GM19395 (cell line): ENCODE data around the gene LAMA1.

Source experiments
- ATAC-seq: cut with Tn5 transposase; IDR thresholded peaks from one replicate; pipeline ENCODE4 v1.9.1; 2021; ENCODE audit warnings: mild to moderate bottlenecking, moderate library complexity; ENCODE audit not compliant: unreplicated experiment

Gene LAMA1

GRCh38 chr18:7049951-7050350 lies 67.6 kb downstream of the LAMA1 start:
- ATAC-seq: no peak

GRCh38 chr18:7048081-7048480 lies 69.5 kb downstream of the LAMA1 start:
- ATAC-seq: no peak

GRCh38 chr18:7047336-7047735 lies 70.3 kb downstream of the LAMA1 start:
- no peak for ATAC-seq

GRCh38 chr18:7038330-7038851 lies 79.2 kb downstream of the LAMA1 start:
- no peak for ATAC-seq

- ATAC-seq: no peak
Observed at GRCh38 chr18:7037470-7037869, 80.1 kb downstream of the LAMA1 start.

- no peak for ATAC-seq
Observed at GRCh38 chr18:7035807-7036206, 81.8 kb downstream of the LAMA1 start.

- no peak for ATAC-seq
Observed at GRCh38 chr18:7034924-7035323, 82.7 kb downstream of the LAMA1 start.

GRCh38 chr18:7032537-7032936 lies 85.1 kb downstream of the LAMA1 start:
- no peak for ATAC-seq

GRCh38 chr18:7028625-7029024 lies 89.0 kb downstream of the LAMA1 start:
- no peak for ATAC-seq

- no peak for ATAC-seq
Observed at GRCh38 chr18:7025194-7025593, 92.4 kb downstream of the LAMA1 start.

GRCh38 chr18:7023581-7023980 lies 94.0 kb downstream of the LAMA1 start:
- ATAC-seq: no peak

GRCh38 chr18:7023063-7023580 lies 94.5 kb downstream of the LAMA1 start:
- no peak for ATAC-seq

GRCh38 chr18:7021994-7022840 lies 95.4 kb downstream of the LAMA1 start:
- no peak for ATAC-seq

GRCh38 chr18:7020995-7021777 lies 96.4 kb downstream of the LAMA1 start:
- no peak for ATAC-seq

- ATAC-seq: no peak
Observed at GRCh38 chr18:7017013-7017412, 100.6 kb downstream of the LAMA1 start.

- no peak for ATAC-seq
Observed at GRCh38 chr18:7011142-7011541, 106.5 kb downstream of the LAMA1 start.

GRCh38 chr18:7004009-7004408 lies 113.6 kb downstream of the LAMA1 start:
- ATAC-seq: no peak

GRCh38 chr18:7002107-7002506 lies 115.5 kb downstream of the LAMA1 start:
- ATAC-seq: no peak

GRCh38 chr18:7000484-7001096 lies 117.0 kb downstream of the LAMA1 start:
- ATAC-seq: no peak

GRCh38 chr18:6997808-6998207 lies 119.8 kb downstream of the LAMA1 start:
- ATAC-seq: no peak

- no peak for ATAC-seq
Observed at GRCh38 chr18:6994771-6995430, 122.7 kb downstream of the LAMA1 start.
